Heart left ventricle (tissue), 16 donors: ENCODE data around the gene CPNE8. TPM values are rescaled to one million over a fixed set of nuclear protein-coding genes. Genes with fewer than 3 reads are reported as not detected.

Experiments used
- ATAC-seq, 4 donors: fragments of 200-7000 bp; cut with Tn5 transposase; one replicate each; pipeline ENCODE4 v1.9.1; 2020 to 2022; ENCODE audit warnings: moderate library complexity in 4 of 4, mild to moderate bottlenecking in 3 of 4, moderate number of reproducible peaks in 1 of 4
- DNase-seq, 5 donors: peaks; one replicate each; pipeline ENCODE4 v3.0.0-alpha.2; 2020
- H3K27ac ChIP-seq, 12 donors: fragments of 200-600 bp; sonication (generic) in 4 of 12; one replicate each; pipeline versions ENCODE4 v1.5.0 to v1.8.0; 2016 to 2022; ENCODE audit warnings: mild to moderate bottlenecking in 2 of 12
- H3K27me3 ChIP-seq, 9 donors: fragments of 200-600 bp; sonication (generic) in 2 of 9; one replicate each; pipeline versions ENCODE4 v1.5.1 to v1.8.0; 2016 to 2022; ENCODE audit warnings: mild to moderate bottlenecking in 3 of 9
- H3K36me3 ChIP-seq, 9 donors: fragments of 200-600 bp; sonication (generic) in 2 of 9; one replicate each; pipeline versions ENCODE4 v1.5.0 to v1.8.0; 2018 to 2022; ENCODE audit warnings: mild to moderate bottlenecking in 2 of 9
- H3K4me1 ChIP-seq, 12 donors: fragments of 200-600 bp; sonication (generic) in 4 of 12; one replicate each; pipeline versions ENCODE4 v1.5.0 to v1.8.0; 2016 to 2022; ENCODE audit warnings: mild to moderate bottlenecking in 3 of 12
- H3K4me3 ChIP-seq, 12 donors: fragments of 200-600 bp; sonication (generic) in 4 of 12; one replicate each; pipeline versions ENCODE4 v1.5.0 to v1.8.0; 2017 to 2022; ENCODE audit warnings: mild to moderate bottlenecking in 9 of 12, moderate library complexity in 4 of 12
- H3K9me3 ChIP-seq, 12 donors: fragments of 200-600 bp; sonication (generic) in 4 of 12; one replicate each; pipeline versions ENCODE4 v1.5.0 to v1.8.0; 2016 to 2022; ENCODE audit warnings: mild to moderate bottlenecking in 1 of 12
- CTCF ChIP-seq, 12 donors: fragments of 200-600 bp; sonication (generic) in 4 of 12; IDR thresholded peaks; one replicate each; pipeline versions ENCODE4 v1.5.0 to v1.8.0; 2018 to 2022; ENCODE audit warnings: antibody characterized with exemption in 12 of 12, mild to moderate bottlenecking in 5 of 12
- POLR2A ChIP-seq, 2 donors: fragments of 450-650 bp; IDR thresholded peaks; one replicate each; pipeline ENCODE4 v1.6.1; 2017; ENCODE audit warnings: antibody characterized with exemption in 2 of 2, mild to moderate bottlenecking in 2 of 2, moderate library complexity in 2 of 2
- WGBS, 4 donors: extraction: QIAGEN DNeasy Blood & Tissue Kit in 2 of 4; methylation state at CpG; one replicate each; pipeline versions ENCODE4 v1.1.5 to v1.1.7; 2013 to 2018; 5-methylcytosine and 5-hydroxymethylcytosine counted together
- intact Hi-C, 10 donors: fragments of 100-400 bp; cut with DNase I; formaldehyde crosslinking; loops; one replicate each; pipeline versions ENCODE4 v1.11.1 to v1.14.2; 2022
- polyA plus RNA-seq, 2 donors: library from polyadenylated mRNA; stranded (reverse); fragments of 200-250 nt; gene quantifications; one replicate each; pipeline ENCODE4 v1.2.3, GENCODE V29; 2013
- total RNA-seq, 9 donors: library from RNA; depleted of rRNA in 2 of 9; stranded (reverse); fragments of >200 nt in 2 of 9; fragmentation: NEBNext Ultra II Directional in 3 of 9; extraction: Animal tissue kit (Norgen Biotek cat#: 25700) in 3 of 9; gene quantifications; one replicate each; pipeline versions ENCODE4 v1.1.0 to v1.2.4, GENCODE V29; 2016 to 2023
- donor health status: ischemic (EF 13 %, LVEDD 7.1; RV severe dilation, severe dysfunction).
- donor health status: healthy with polysubstance abuse.
- donor health status: DM: no; HTN: yes; CAD: no.
- donor health status: DM: no; HTN: no; CAD: no.
- donor health status: ischemic (EF 25% LVEDD 6.9; RV normal size, moderate dysfunction).
- donor health status: ischemic (EF 25% LVEDD 5.7; RV mildly dilated, moderate dysfunction).
- donor health status: healthy.
- donor health status: DM: yes; HTN: yes; CAD: no.
- donor health status: ischemic (EF 35%, LVEDD 5.7; RV mildly dilated, moderate dysfunction).
- donor health status: nonischemic (EF 11% LVEDD 7.7; RV severe dilation, severe dysfunction).
- donor health status: DM: yes; HTN: yes; CAD: no.
- donor health status: PGD.
- donor health status: ischemic (EF 29% LVEDD 5.4; RV normal size, mild dysfunction).
- donor health status: nonischemic (EF 23%, LVEDD 6.1; RV moderate dilation, normal function).

Gene CPNE8
- total and polyA plus RNA-seq, 11 donors = 2.9 to 15.1 (median 4.5) TPM

GRCh38 chr12:38872156-38872555 lies 33.2 kb downstream of the CPNE8 start:
- ATAC-seq (no peak), DNase-seq (no peak)
- TF ChIP-seq CTCF (IDR thresholded peaks at IDR 0.05) (no peak), POLR2A (IDR thresholded peaks at IDR 0.05) (no peak)
- Histone ChIP-seq H3K9me3 (no peaks in the 10 kb centered on the region), H3K36me3 (peaks cover 0 to 7% (median 0%) of the 10 kb centered on the region in 9 donors), H3K27ac (no peak overlapping the region), H3K4me1 (peaks cover 0 to 21% (median 0%) of the 10 kb centered on the region in 12 donors), H3K27me3 (no peaks in the 10 kb centered on the region), H3K4me3 (no peak overlapping the region)
- WGBS, 4 donors = 66 to 77% (median 71%) methylated on average over 2 of the region's 2 CpGs
- intact Hi-C loops = no loop called here

GRCh38 chr12:38869036-38869435 lies 36.4 kb downstream of the CPNE8 start:
- peaks cover 0 to 7% (median 0%) of the 10 kb centered on the region in 9 donors for H3K36me3 ChIP-seq
- TF ChIP-seq CTCF (IDR thresholded peaks at IDR 0.05) = no peak
- no peak for TF ChIP-seq POLR2A (IDR thresholded peaks at IDR 0.05)
- intact Hi-C loops = no loop called here
- H3K27me3 ChIP-seq = no peaks in the 10 kb centered on the region
- no peaks in the 10 kb centered on the region for H3K9me3 ChIP-seq
- peaks cover 0 to 13% (median 0%) of the 10 kb centered on the region in 12 donors for H3K4me1 ChIP-seq
- no peak overlapping the region for H3K4me3 ChIP-seq
- DNase-seq (no peak), ATAC-seq (no peak)
- H3K27ac ChIP-seq = no peak overlapping the region

- Histone ChIP-seq H3K9me3 (peaks cover 0 to 13% (median 0%) of the 10 kb centered on the region in 12 donors), H3K27me3 (no peaks in the 10 kb centered on the region), H3K4me3 (no peak overlapping the region), H3K4me1 (peaks cover 0 to 14% (median 0%) of the 10 kb centered on the region in 12 donors), H3K36me3 (no peaks in the 10 kb centered on the region), H3K27ac (no peak overlapping the region)
- WGBS, 4 donors = 72 to 77% (median 74%) methylated on average over 1 of the region's 1 CpG
- intact Hi-C loops = loop anchor here in 1 of 10 donors (5.0 kb wide), 1 partner anchor 57 kb away; the partner anchor contains the start of gene CPNE8
- DNase-seq (no peak), ATAC-seq (no peak)
- TF ChIP-seq POLR2A (IDR thresholded peaks at IDR 0.05) = no peak
- TF ChIP-seq CTCF (IDR thresholded peaks at IDR 0.05) = no peak
Measured at GRCh38 chr12:38850461-38850860, 54.9 kb downstream of the CPNE8 start.

- H3K4me1 ChIP-seq = peaks cover 0 to 14% (median 0%) of the 10 kb centered on the region in 12 donors
- ATAC-seq = no peak
- no peaks in the 10 kb centered on the region for H3K36me3 ChIP-seq
- H3K4me3 ChIP-seq = no peak overlapping the region
- no peaks in the 10 kb centered on the region for H3K27me3 ChIP-seq
- H3K9me3 ChIP-seq = no peaks in the 10 kb centered on the region
- TF ChIP-seq CTCF (IDR thresholded peaks at IDR 0.05) (no peak), POLR2A (IDR thresholded peaks at IDR 0.05) (no peak)
- no peak overlapping the region for H3K27ac ChIP-seq
- WGBS, 4 donors = 62 to 75% (median 66%) methylated on average over 2 of the region's 2 CpGs
- no peak for DNase-seq
- intact Hi-C loops = no loop called here
Measured at GRCh38 chr12:38847247-38847646, 58.1 kb downstream of the CPNE8 start.
